ENCODE measurements around the gene ZFAND2B. TPM values are rescaled to one million over a fixed set of nuclear protein-coding genes. Genes with fewer than 3 reads are reported as not detected.
A peak's percentile ranks its signal among the peaks of the same experiment; 100 is the strongest.

Gene ZFAND2B
- total RNA-seq, 1 experiment from 2014 or later: 19.5 TPM

- TF ChIP-seq PRDM15 (CRISPR knock-in tag; IDR thresholded peaks at IDR 0.05) (no peak), ATF1 (CRISPR knock-in tag; IDR thresholded peaks at IDR 0.05) (no peak), KAT7 (CRISPR knock-in tag; IDR thresholded peaks at IDR 0.05; ENCODE audit: borderline replicate concordance) (no peak), RORB (CRISPR knock-in tag; IDR thresholded peaks at IDR 0.05) (no peak), ZNF423 (CRISPR knock-in tag; IDR thresholded peaks at IDR 0.05) (no peak), FOXK1 (CRISPR knock-in tag; IDR thresholded peaks at IDR 0.05) (peak; percentile 70), EMX1 (CRISPR knock-in tag; IDR thresholded peaks at IDR 0.05) (no peak), FOXP1 (CRISPR knock-in tag; IDR thresholded peaks at IDR 0.05; ENCODE audit: borderline replicate concordance) (peak; percentile 52; the same call in 1 of the 2 replicates), MAX (CRISPR knock-in tag; IDR thresholded peaks at IDR 0.05) (peak; percentile 59), STAT6 (CRISPR knock-in tag; conservative IDR thresholded peaks at IDR 0.05; ENCODE audit: low read depth) (no peak)
Observed at GRCh38 chr2:219206328-219207133, at the start of gene ZFAND2B (continued).

- Mint-ChIP-seq H3K4me1 (peaks cover 17% of the 10 kb centered on the region), H3K9me3 (no peaks in the 10 kb centered on the region), H3K36me3 (peaks cover 8% of the 10 kb centered on the region), H3K4me3 (no peak overlapping the region), H3K27me3 (ENCODE audit: low read depth) (peaks cover 11% of the 10 kb centered on the region), H3K27ac (peak overlapping the region; percentile 12; the same call in 1 of the 2 replicates)
- TF ChIP-seq CTCF (IDR thresholded peaks at IDR 0.05) (no peak), ZNF416 (CRISPR knock-in tag; IDR thresholded peaks at IDR 0.05) (no peak), AFF4 (CRISPR knock-in tag; IDR thresholded peaks at IDR 0.05; ENCODE audit: borderline replicate concordance) (no peak)
- POLR2A ChIA-PET: no interaction called here
- CTCF ChIA-PET: interaction anchor here (0.8 to 7.6 kb wide), 6 partner anchors 18 to 177 kb away, joined by 3 to 97 read pairs (median 6); partner anchors contain the start of gene IHH
- DNase-seq (ENCODE audit: low spot score) (no peak), ATAC-seq (no peak)
Observed at GRCh38 chr2:219157396-219157795, 49.2 kb upstream of the ZFAND2B start.
